MM.1S (cell line): ENCODE results near the gene AUTS2.

ENCODE experiments used
- DNase-seq: peaks from one replicate; pipeline ENCODE4 v3.0.0-alpha.2; 2015
- H2AFZ ChIP-seq: fragments of 300-600 bp; sonication (generic); 2 replicates; pipeline ENCODE4 v1.6.0; 2016; ENCODE audit warnings: antibody characterized with exemption, low read length
- H3F3A ChIP-seq: fragments of 300-600 bp; sonication (generic); 2 replicates; pipeline ENCODE4 v1.6.1; 2016; ENCODE audit warnings: mild to moderate bottlenecking, antibody characterized with exemption, low read length, moderate library complexity, mixed read lengths; ENCODE audit not compliant: insufficient read depth
- H3K27ac ChIP-seq: fragments of 300-600 bp; sonication (generic); 2 replicates; pipeline ENCODE4 v1.5.1; 2016; ENCODE audit warnings: mild to moderate bottlenecking, low read length
- H3K27me3 ChIP-seq: fragments of 300-600 bp; sonication (generic); replicated peaks from 2 replicates; pipeline ENCODE4 v1.6.0; 2016; ENCODE audit warnings: low read length; ENCODE audit not compliant: insufficient read depth
- H3K36me3 ChIP-seq: fragments of 300-600 bp; sonication (generic); replicated peaks from 2 replicates; pipeline ENCODE4 v1.6.1; 2016; ENCODE audit warnings: mild to moderate bottlenecking, low read length, mixed read lengths; ENCODE audit not compliant: insufficient read depth
- H3K4me1 ChIP-seq: fragments of 300-600 bp; sonication (generic); 2 replicates; pipeline ENCODE4 v1.6.1; 2016; ENCODE audit warnings: low read length, mixed read lengths
- H3K4me2 ChIP-seq: fragments of 300-600 bp; sonication (generic); 2 replicates; pipeline ENCODE4 v1.6.0; 2016; ENCODE audit warnings: low read depth, low read length
- H3K4me3 ChIP-seq: fragments of 300-600 bp; sonication (generic); 2 replicates; pipeline ENCODE4 v1.5.1; 2016; ENCODE audit warnings: low read length, mixed read lengths
- H3K79me2 ChIP-seq: fragments of 300-600 bp; sonication (generic); 2 replicates; pipeline ENCODE4 v1.6.1; 2016; ENCODE audit warnings: mixed run types, low read length, mixed read lengths
- H3K9ac ChIP-seq: fragments of 300-600 bp; sonication (generic); 2 replicates; pipeline ENCODE4 v1.6.1; 2016; ENCODE audit warnings: low read length, mixed read lengths
- H3K9me2 ChIP-seq: fragments of 300-600 bp; sonication (generic); replicated peaks from 2 replicates; pipeline ENCODE4 v1.6.1; 2016; ENCODE audit warnings: mild to moderate bottlenecking, low read length, mixed read lengths; ENCODE audit not compliant: insufficient read depth
- H3K9me3 ChIP-seq: fragments of 300-600 bp; sonication (generic); replicated peaks from 2 replicates; pipeline ENCODE4 v1.6.1; 2016; ENCODE audit warnings: mild to moderate bottlenecking, low read length, mixed read lengths; ENCODE audit not compliant: insufficient read depth
- H4K20me1 ChIP-seq: fragments of 300-600 bp; sonication (generic); 2 replicates; pipeline ENCODE4 v1.6.1; 2016; ENCODE audit warnings: mild to moderate bottlenecking, low read length, moderate library complexity, mixed read lengths; ENCODE audit not compliant: insufficient read depth
- EZH2 ChIP-seq: fragments of 300-600 bp; sonication (generic); optimal IDR thresholded peaks from 2 replicates; pipeline ENCODE3; 2017; ENCODE audit warnings: low read depth, mild to moderate bottlenecking, antibody characterized with exemption, low read length, mixed read lengths
- EZH2phosphoT487 ChIP-seq: fragments of 300-600 bp; sonication (generic); IDR thresholded peaks from 2 replicates; pipeline ENCODE4 v1.6.1; 2018; ENCODE audit warnings: antibody characterized with exemption, low read length
- TF ChIP-seq, protein P1 (sequence below): fragments of 300-600 bp; sonication (generic); IDR thresholded peaks from 2 replicates; pipeline ENCODE4 v1.5.1; 2016; ENCODE audit warnings: antibody characterized with exemption, low read length, mixed read lengths

Gene AUTS2

DNA sequence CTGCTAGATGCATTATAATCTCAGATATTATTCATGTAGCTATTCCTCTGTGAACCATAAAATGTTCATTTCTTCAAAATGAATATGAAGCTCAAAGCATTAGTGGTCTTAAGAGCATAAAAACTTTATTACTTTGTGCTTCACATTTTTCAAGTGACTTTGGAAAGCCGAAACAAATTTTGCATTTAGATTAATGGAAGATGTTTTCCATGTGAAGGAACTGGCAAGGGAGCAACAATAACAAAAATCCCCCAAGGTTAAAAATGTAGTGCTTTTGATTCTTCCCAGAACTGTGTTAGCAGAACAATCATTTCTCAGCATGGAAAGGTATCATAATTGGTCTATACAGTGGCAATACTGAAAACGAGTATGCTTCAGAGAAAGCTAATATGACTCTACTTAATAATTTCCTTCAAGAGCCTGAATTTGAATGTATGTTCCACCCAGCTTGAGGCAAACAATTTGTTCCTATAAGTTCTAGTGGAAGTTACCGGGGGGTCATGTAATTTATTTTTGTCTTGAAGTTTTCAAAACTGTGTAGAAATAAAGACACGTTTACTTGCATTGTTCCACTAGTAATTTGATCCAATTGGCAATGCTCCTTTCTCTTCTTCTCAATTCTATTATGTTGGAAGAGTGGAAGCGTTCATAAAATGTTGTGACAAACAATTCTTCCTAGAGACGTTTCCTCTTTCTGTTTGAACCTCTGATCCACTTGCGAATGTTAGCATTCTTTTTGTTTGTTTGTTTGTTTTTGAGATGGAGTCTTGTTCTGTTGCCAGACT lies 665.4 kb downstream of the AUTS2 start:
- H3K9me3 ChIP-seq = no peaks in the 10 kb centered on the region
- no peak overlapping the region for H3K9ac ChIP-seq
- TF ChIP-seq EZH2 (no peak), EZH2phosphoT487 (no peak)
- TF ChIP-seq, protein P1, sequence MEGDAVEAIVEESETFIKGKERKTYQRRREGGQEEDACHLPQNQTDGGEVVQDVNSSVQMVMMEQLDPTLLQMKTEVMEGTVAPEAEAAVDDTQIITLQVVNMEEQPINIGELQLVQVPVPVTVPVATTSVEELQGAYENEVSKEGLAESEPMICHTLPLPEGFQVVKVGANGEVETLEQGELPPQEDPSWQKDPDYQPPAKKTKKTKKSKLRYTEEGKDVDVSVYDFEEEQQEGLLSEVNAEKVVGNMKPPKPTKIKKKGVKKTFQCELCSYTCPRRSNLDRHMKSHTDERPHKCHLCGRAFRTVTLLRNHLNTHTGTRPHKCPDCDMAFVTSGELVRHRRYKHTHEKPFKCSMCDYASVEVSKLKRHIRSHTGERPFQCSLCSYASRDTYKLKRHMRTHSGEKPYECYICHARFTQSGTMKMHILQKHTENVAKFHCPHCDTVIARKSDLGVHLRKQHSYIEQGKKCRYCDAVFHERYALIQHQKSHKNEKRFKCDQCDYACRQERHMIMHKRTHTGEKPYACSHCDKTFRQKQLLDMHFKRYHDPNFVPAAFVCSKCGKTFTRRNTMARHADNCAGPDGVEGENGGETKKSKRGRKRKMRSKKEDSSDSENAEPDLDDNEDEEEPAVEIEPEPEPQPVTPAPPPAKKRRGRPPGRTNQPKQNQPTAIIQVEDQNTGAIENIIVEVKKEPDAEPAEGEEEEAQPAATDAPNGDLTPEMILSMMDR = no peak
- H3K27ac ChIP-seq = no peak overlapping the region
- no peaks in the 10 kb centered on the region for H4K20me1 ChIP-seq
- no peak overlapping the region for H2AFZ ChIP-seq
- no peaks in the 10 kb centered on the region for H3F3A ChIP-seq
- H3K27me3 ChIP-seq = no peaks in the 10 kb centered on the region
- H3K79me2 ChIP-seq = no peaks in the 10 kb centered on the region
- DNase-seq = no peak
- no peaks in the 10 kb centered on the region for H3K9me2 ChIP-seq
- H3K36me3 ChIP-seq = no peaks in the 10 kb centered on the region
- H3K4me3 ChIP-seq = no peak overlapping the region
- H3K4me1 ChIP-seq = no peaks in the 10 kb centered on the region
- no peak overlapping the region for H3K4me2 ChIP-seq

GRCh38 chr7:70266186-70266585 lies 667.9 kb downstream of the AUTS2 start:
- Histone ChIP-seq H3K4me1 (no peaks in the 10 kb centered on the region), H3K9ac (no peak overlapping the region), H3K27ac (no peak overlapping the region), H3K79me2 (no peaks in the 10 kb centered on the region), H3K9me3 (no peaks in the 10 kb centered on the region), H3K9me2 (no peaks in the 10 kb centered on the region), H3K4me2 (no peak overlapping the region), H3F3A (no peaks in the 10 kb centered on the region), H3K27me3 (no peaks in the 10 kb centered on the region), H4K20me1 (no peaks in the 10 kb centered on the region), H2AFZ (no peak overlapping the region), H3K4me3 (no peak overlapping the region), H3K36me3 (no peaks in the 10 kb centered on the region)
- DNase-seq = no peak
- TF ChIP-seq EZH2phosphoT487 (no peak), EZH2 (no peak)
- TF ChIP-seq, protein P1 = no peak

- Histone ChIP-seq H3K27me3 (no peaks in the 10 kb centered on the region), H3K27ac (no peak overlapping the region), H3K4me3 (no peak overlapping the region), H4K20me1 (no peaks in the 10 kb centered on the region), H3K9ac (no peak overlapping the region), H3K4me2 (no peak overlapping the region), H3K9me2 (no peaks in the 10 kb centered on the region), H3K4me1 (no peaks in the 10 kb centered on the region), H3K9me3 (no peaks in the 10 kb centered on the region), H3K79me2 (no peaks in the 10 kb centered on the region), H3F3A (no peaks in the 10 kb centered on the region), H2AFZ (no peak overlapping the region), H3K36me3 (no peaks in the 10 kb centered on the region)
- DNase-seq = no peak
- no peak for TF ChIP-seq EZH2phosphoT487
- TF ChIP-seq, protein P1 = no peak
- no peak for TF ChIP-seq EZH2
These were observed 669.3 kb downstream of the AUTS2 start for GRCh38 chr7:70267381-70268120.
